GF-D8 (cell line): ENCODE measurements around the gene SMC6.

Experiments
- DNase-seq: peaks from one replicate; lab custom pipeline; 2025; lab: John Stamatoyannopoulos, UW

The SMC6 gene

GRCh38 chr2:17762451-17762850 lies 8.8 kb upstream of the SMC6 start:
- no peak for DNase-seq

- no peak for DNase-seq
Observed at GRCh38 chr2:17759805-17760204, 6.2 kb upstream of the SMC6 start.

DNA sequence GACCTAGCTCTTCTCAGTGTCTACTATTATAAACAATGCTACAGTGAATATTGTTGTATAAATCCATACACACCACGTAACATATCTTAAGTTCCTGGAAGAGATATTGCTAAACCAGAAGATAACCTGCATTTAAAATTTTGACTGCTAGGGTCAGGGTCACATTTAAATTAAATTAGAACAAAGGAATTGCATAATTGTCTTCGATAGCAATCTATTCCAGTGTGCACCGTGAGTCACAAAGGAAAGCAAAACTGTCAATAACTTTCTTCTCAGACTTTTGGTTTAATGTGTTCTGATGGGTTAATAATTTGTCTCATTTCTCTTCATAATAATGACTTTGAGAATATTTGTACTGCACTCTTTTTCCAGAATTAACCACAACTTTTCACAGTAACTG lies 4.5 kb upstream of the SMC6 start:
- no peak for DNase-seq

GRCh38 chr2:17757321-17757720 lies 3.7 kb upstream of the SMC6 start:
- no peak for DNase-seq

DNA sequence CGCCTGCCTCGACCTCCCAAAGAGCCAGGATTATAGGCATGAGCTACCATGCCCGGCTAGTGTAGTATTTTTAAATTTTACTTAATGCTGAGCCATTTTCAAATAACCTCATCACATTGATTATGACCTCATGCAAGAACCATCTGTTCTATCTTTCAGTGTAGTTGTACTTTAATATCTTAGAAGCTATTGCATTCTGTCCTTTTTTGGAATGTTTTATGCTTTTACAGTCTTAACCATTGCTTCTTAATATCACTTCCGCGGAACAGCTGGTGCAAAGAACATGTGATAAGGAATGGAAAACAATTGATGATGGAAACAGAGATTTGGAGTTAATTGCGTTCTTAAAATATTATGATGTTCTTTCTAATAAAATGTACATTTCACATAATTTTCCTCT lies 3.1 kb upstream of the SMC6 start:
- no peak for DNase-seq

GRCh38 chr2:17754773-17755425 lies 1.3 kb upstream of the SMC6 start:
- no peak for DNase-seq

- DNase-seq = peak; percentile 27
Observed at GRCh38 chr2:17752892-17753802, 463 bp downstream of the SMC6 start.

DNA sequence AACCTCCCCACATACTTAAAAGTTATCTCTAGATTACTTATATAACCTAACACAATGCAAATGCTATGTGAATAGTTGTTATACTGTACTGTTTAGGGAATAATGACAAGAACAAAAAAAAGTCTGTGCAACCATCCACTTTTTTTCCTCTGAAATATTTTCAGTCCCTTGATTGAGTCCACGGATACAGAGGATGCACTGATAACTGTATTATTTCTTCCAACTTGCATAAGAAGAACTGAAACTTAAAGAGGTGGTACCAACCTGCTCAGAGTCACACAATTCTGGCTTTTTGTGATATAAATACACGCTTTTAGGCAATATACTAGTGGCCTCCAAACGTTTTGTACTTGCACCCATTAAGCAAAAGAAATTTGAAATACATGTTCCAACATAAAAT lies 1.4 kb downstream of the SMC6 start:
- DNase-seq = no peak

DNA sequence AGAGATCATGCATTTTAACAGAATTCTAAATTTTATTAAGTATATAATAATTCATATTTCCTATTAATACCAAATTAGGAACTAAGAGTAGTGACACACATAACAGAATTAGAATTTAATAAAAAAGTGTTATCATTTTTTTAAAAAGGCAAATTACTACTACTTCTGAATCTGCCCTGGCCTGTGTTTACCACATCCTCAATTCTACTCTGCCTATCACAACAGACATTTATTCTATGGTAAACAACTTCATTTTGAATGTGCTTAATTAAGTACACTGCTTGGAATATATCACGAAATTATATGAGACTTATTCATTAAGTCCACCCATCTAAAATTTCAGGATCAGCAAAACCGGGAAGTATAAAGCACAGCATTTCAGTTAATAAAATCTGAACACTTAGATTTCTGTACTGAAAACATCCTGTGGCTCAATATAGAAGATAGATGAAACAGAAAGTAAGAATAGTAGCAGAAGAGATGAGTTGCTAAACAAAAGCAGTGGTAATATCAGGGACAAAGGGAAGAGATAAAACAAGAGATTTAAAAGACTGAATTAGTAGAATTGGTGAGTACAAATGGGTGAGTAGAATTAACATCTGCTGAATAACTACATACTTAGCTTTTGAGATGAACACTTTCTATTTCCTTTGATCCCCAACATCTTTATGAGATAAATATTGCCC lies 3.7 kb downstream of the SMC6 start:
- DNase-seq = no peak

DNA sequence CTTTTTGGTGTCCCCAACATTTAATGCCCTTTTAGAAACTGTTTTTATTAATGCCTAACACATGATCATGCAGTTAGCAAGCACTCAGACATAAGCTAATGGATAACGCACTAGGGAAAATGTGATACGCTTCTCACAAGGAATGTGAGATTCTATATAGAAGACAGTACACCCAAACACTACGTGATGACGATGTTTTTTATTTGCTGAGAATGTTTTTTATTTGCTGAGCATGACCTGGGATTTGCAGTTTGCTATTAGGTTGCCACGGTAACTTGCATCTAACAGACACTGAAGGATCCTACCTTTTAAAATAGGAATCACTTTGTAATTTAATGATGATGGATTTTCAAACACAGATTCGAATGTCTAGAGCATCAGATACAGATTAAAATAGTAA lies 4.9 kb downstream of the SMC6 start:
- no peak for DNase-seq

DNA sequence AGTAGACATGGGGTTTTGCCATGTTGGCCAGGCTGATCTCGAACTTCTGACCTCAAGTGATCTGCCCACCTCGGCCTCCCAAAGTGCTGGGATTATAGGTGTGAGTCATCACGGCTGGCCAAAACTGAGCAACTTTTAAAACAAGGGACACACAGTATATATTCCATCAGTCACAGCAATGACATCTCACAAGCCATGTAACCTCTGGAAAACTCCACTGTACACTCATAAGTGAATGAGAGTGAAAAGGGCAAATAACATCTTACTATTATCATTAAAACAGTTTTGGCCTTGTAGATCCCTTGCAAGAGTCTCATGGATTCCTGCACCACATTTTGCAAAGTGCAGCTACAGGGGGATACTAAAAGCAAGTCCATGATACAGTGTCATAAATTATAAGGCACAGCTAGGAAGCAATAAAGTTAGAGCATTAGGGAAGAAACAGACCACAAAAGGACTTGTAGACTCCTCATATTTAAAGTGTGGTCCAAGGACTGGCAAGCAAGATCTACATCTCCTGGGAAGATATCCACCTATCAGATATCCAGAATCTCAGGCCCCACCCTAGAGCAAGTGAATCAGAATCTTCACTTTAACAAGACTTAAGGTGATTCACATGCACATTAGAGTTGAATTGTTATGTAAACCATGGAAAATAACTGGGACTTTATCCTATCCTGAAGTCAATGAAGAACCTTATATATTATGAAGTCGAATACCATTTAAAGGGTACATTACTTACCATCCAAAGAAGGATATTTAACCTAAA lies 5.7 kb downstream of the SMC6 start:
- DNase-seq = no peak

DNA sequence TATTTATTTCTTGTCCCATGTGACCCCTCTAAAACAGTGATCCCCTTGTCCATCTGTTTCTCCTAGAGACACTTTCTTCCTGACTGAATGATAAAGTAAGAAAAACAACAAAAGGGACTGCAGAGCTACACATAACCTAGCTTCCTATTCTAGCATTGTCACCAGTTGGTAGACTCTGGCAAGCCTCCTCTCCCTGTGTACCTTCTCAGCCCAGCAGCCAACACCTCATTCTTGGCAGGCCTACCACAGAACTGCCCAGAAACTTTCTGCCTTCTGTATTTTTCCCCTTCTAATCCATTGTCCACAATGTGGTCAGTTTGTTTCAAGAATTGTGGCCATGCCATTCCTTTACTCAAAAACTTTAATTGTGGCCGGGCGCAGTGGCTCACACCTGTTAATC lies 13.4 kb downstream of the SMC6 start:
- no peak for DNase-seq

- no peak for DNase-seq
Observed at GRCh38 chr2:17736989-17737388, 16.6 kb downstream of the SMC6 start.

DNA sequence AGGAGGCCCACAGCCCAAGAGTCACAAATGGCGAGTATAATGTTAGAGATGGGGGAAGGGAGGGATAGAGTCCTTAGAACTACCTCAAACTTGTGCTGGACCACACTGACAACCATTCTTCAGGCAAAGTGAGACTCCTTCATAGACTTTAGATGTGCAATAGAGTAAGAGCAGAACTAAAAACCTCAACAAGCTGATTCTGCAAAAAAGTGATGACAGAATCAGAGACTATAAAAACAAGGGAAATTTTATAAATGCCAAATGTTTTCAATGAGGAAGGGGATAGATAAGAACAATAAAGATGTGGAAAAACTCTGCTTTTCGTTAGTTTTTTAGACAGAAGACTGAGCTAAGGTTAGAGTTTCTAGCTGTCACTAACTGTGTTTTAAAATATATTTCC lies 17.7 kb downstream of the SMC6 start:
- DNase-seq = no peak

DNA sequence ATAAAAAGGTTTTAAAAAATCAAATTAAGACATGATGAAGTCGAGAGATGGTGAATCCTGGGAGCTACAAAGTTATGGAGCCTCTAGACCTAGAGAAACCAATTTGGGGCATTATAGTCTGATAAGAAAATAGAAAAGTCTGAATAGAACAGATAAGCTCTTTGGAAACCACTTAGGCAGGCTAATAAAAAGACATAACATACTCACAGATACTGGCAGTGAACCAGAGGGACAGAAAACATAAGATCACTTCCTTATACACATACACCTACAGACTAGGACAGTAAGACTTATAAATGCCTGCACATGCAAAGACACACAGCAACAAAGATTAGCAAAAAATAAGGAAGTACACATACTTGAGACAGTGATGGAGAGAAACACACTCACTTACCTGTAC lies 20.0 kb downstream of the SMC6 start:
- DNase-seq = no peak

- no peak for DNase-seq
Observed at GRCh38 chr2:17729880-17730279, 23.7 kb downstream of the SMC6 start.

GRCh38 chr2:17728210-17728609 lies 25.4 kb downstream of the SMC6 start:
- DNase-seq = no peak

GRCh38 chr2:17719562-17720371 lies 33.8 kb downstream of the SMC6 start:
- no peak for DNase-seq

DNA sequence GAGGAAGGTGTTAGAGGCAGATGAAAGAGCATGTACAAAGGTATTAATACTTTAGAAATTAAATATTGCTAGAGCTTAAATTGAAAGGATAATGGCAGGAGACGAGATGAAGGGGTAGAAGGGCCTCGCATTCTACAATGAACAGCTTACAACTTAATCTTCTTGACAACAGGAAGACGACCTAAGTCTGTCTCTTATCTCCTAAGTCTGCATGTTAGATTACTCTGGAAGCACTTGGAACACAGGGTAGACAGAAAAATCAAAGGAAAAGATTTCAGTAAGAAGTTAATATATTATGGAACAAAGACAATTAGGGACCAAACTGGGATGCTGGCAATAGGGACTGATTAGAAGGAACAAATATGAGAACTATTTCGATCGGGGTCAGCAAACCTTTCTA lies 34.9 kb downstream of the SMC6 start:
- no peak for DNase-seq

- DNase-seq = no peak
Observed at GRCh38 chr2:17717666-17718065, 35.9 kb downstream of the SMC6 start.

GRCh38 chr2:17713291-17713690 lies 40.3 kb downstream of the SMC6 start:
- DNase-seq = no peak
